Mammary epithelial cell (primary cell): ENCODE results near the gene MTHFD2L.

Experiments
- EZH2 ChIP-seq: IDR thresholded peaks from 2 replicates; pipeline ENCODE4 v1.6.1; 2012; ENCODE audit warnings: low read length, inconsistent platforms, borderline replicate concordance
- TF ChIP-seq, protein P1 (sequence below), 2 donors: IDR thresholded peaks in 1 of 2; conservative IDR thresholded peaks in 1 of 2; 2 replicates each; pipeline ENCODE4 v1.5.1; 2011 to 2012; ENCODE audit warnings: inconsistent platforms in 2 of 2, low read length in 2 of 2, mild to moderate bottlenecking in 2 of 2, control low read depth in 1 of 2, low read depth in 1 of 2; ENCODE audit not compliant: insufficient read depth in 1 of 2; ENCODE audit errors: extremely low read depth in 1 of 2

DNA sequence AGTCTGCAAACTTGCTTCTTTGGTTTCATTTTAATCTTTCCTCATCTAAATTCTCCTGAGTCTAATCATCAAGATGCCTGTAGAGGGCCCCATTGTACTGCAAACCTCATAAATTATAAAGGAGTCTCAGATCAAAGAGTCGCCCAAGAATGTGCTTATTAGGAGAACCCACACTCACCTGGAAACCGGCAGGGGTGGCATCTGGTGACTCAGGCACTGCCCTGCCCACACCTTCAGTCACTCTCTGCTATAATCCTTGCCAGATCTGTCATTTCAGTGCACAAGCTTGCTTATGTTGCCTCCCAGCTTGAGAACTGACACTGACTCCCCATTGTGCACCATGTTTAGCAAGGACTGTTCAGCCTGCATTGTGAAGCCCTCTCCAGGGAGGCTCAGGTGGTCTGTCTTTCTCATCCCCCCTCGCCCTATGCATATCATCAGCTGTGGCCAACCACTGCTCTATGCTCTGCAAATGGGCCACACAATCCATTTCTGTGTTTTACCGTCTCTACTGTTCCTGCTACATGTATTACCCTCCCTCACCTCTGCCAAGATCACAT, 162.7 kb downstream of the MTHFD2L start:
- TF ChIP-seq, protein P1, sequence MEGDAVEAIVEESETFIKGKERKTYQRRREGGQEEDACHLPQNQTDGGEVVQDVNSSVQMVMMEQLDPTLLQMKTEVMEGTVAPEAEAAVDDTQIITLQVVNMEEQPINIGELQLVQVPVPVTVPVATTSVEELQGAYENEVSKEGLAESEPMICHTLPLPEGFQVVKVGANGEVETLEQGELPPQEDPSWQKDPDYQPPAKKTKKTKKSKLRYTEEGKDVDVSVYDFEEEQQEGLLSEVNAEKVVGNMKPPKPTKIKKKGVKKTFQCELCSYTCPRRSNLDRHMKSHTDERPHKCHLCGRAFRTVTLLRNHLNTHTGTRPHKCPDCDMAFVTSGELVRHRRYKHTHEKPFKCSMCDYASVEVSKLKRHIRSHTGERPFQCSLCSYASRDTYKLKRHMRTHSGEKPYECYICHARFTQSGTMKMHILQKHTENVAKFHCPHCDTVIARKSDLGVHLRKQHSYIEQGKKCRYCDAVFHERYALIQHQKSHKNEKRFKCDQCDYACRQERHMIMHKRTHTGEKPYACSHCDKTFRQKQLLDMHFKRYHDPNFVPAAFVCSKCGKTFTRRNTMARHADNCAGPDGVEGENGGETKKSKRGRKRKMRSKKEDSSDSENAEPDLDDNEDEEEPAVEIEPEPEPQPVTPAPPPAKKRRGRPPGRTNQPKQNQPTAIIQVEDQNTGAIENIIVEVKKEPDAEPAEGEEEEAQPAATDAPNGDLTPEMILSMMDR (conservative IDR thresholded peaks at IDR 0.05 in 1 of 2, IDR thresholded peaks at IDR 0.05 in 1 of 2; ENCODE audit: extremely low read depth in 1 of 2, insufficient read depth in 1 of 2, low read depth in 1 of 2, low read length in 2 of 2), result peak; percentile 50 to 66
- TF ChIP-seq EZH2, result no peak
